PFSK-1 (cell line): ENCODE data around the gene FAM13C.

ENCODE experiments used
- FOXP2 ChIP-seq: optimal IDR thresholded peaks from 2 replicates; pipeline ENCODE3; 2011; ENCODE audit warnings: borderline replicate concordance, control low read depth, inconsistent platforms; ENCODE audit not compliant: insufficient read depth; ENCODE audit errors: extremely low read length, extremely low read depth
- POLR2AphosphoS5 ChIP-seq: IDR thresholded peaks from 2 replicates; pipeline ENCODE4 v1.6.1; 2012; ENCODE audit warnings: low read depth, mild to moderate bottlenecking, control low read depth, low read length, moderate library complexity
- REST ChIP-seq, 2 experiments: IDR thresholded peaks; 2 replicates each; pipeline versions ENCODE4 v1.6.1 to v1.8.0; 2011 to 2012; ENCODE audit warnings: low read depth in 2 of 2, low read length in 2 of 2, control low read depth in 1 of 2, inconsistent platforms in 1 of 2, mild to moderate bottlenecking in 1 of 2, moderate library complexity in 1 of 2; ENCODE audit not compliant: insufficient read depth in 1 of 2
- TAF1 ChIP-seq: IDR thresholded peaks from 2 replicates; pipeline ENCODE4 v1.6.1; 2012; ENCODE audit warnings: low read length, control low read depth, borderline replicate concordance; ENCODE audit not compliant: insufficient read depth

GRCh38 chr10:59245686-59246085 is 116.7 kb downstream of the FAM13C start:
- TF ChIP-seq POLR2AphosphoS5: no peak
- no peak for TF ChIP-seq TAF1
- no peak for TF ChIP-seq REST (IDR thresholded peaks at IDR 0.05; ENCODE audit: insufficient read depth in 1 of 2, low read depth in 2 of 2, low read length in 2 of 2)
- no peak for TF ChIP-seq FOXP2
